GM12873 (cell line): ENCODE measurements around the gene OR52H1.

Source experiments
- CTCF ChIP-seq: IDR thresholded peaks from 2 replicates; pipeline ENCODE4 v1.5.1; 2012; ENCODE audit warnings: low read depth, mild to moderate bottlenecking, moderate library complexity, low read length, control low read depth; ENCODE audit not compliant: insufficient read depth; ENCODE audit errors: missing control alignments

Gene OR52H1

GRCh38 chr11:5550440-5551095, 2.2 kb upstream of the OR52H1 start:
- TF ChIP-seq CTCF, result no peak

GRCh38 chr11:5547982-5548381, 358 bp downstream of the OR52H1 start:
- TF ChIP-seq CTCF, result no peak

GRCh38 chr11:5546457-5546856, 1.9 kb downstream of the OR52H1 start:
- TF ChIP-seq CTCF, result no peak

- TF ChIP-seq CTCF, result no peak
These were observed 6.9 kb downstream of the OR52H1 start for GRCh38 chr11:5541427-5541826.

GRCh38 chr11:5536482-5536881, 11.9 kb downstream of the OR52H1 start:
- TF ChIP-seq CTCF, result no peak

GRCh38 chr11:5534046-5534445, 14.3 kb downstream of the OR52H1 start:
- TF ChIP-seq CTCF, result no peak

- TF ChIP-seq CTCF, result no peak
These were observed 17.1 kb downstream of the OR52H1 start for GRCh38 chr11:5531053-5531831.
